GM19043 (cell line): Measurements from ENCODE around the gene CHRFAM7A.
"Not testable (repeated sequence)": the region's sequence is repeated elsewhere in the genome, so short reads cannot be mapped to it uniquely, and the experiment has no call there.

Experiments used
- ATAC-seq: cut with Tn5 transposase; IDR thresholded peaks from one replicate; pipeline ENCODE4 v1.9.1; 2021; ENCODE audit warnings: low read depth; ENCODE audit not compliant: unreplicated experiment

CHRFAM7A gene

DNA sequence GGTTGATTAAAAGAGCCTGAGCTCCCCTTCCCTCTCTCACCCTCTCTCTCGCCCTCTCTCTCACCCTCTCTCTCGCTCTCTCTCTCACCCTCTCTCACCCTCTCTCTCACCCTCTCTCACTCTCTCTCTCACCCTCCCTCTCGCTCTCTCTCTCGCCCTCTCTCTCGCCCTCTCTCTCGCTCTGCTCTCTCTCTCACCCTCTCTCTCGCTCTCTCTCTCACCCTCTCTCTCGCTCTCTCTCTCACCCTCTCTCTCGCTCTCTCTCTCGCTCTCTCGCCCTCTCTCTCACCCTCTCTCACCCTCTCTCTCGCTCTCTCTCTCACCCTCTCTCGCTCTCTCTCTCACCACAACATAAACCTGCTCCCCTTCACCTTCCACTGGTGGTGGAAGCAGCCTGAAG lies 67.2 kb downstream of the CHRFAM7A start:
- ATAC-seq = not testable (repeated sequence)

DNA sequence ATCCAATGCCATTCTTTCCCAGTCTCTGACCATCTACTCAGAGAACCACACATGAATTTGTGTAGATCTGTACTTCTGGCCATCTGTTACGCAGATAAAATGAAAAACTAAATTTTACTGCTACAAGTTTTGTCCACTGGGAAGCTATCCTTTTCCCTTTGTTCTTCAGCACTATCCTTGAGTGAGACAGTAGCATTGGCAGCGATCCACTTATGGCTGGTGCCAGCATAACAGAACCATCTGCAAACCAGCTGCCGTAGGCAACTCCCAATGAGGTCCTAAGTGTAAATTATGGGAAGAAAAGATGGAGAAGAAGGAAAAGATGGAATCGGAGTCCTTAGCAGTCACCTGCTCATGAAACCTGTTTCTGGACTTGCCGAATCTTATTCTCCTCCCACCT lies 72.3 kb downstream of the CHRFAM7A start:
- ATAC-seq = not testable (repeated sequence)

DNA sequence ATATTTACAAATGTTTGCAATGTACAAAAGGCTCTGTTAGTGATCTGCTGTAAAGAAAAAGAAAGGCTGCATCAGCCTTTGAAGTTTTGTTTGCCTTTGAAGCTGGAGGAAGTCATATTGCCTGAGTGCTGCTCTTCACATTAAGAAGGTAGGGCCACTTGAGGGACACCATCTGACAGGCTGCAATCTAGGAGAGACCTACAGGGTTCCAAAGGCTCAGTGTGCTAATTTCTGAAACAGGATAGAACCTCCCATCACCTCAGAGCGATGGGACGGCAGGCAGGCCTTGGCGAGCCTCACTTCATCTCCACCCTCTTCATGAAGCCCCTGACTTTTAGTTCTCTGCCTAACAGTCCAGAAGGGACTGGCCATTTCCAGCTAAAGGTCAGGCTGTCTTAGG lies 77.6 kb downstream of the CHRFAM7A start:
- not testable (repeated sequence) for ATAC-seq

DNA sequence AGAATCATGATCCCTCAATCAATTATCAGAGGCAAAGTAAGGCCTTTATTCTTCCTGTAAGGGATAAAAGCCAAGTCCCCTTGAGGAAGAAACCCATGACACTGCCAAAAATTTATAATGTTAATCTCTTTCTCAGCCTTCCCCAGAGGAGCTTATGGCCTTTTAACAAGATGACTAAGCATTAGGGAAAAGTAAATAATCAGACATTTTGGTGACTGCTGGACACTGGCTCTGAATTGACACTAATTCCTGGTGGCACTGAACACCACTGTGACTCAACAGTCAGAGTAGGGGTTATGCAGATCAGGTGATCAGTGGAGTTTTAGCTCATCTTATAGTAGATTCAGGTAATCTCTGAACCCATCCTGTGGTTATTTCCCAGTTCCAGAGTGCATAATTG lies 82.8 kb downstream of the CHRFAM7A start:
- not testable (repeated sequence) for ATAC-seq
